ENCODE results near the gene APOBEC3F.
"Not testable (repeated sequence)": the region's sequence is repeated elsewhere in the genome, so short reads cannot be mapped to it uniquely, and the experiment has no call there.

APOBEC3F gene

DNA sequence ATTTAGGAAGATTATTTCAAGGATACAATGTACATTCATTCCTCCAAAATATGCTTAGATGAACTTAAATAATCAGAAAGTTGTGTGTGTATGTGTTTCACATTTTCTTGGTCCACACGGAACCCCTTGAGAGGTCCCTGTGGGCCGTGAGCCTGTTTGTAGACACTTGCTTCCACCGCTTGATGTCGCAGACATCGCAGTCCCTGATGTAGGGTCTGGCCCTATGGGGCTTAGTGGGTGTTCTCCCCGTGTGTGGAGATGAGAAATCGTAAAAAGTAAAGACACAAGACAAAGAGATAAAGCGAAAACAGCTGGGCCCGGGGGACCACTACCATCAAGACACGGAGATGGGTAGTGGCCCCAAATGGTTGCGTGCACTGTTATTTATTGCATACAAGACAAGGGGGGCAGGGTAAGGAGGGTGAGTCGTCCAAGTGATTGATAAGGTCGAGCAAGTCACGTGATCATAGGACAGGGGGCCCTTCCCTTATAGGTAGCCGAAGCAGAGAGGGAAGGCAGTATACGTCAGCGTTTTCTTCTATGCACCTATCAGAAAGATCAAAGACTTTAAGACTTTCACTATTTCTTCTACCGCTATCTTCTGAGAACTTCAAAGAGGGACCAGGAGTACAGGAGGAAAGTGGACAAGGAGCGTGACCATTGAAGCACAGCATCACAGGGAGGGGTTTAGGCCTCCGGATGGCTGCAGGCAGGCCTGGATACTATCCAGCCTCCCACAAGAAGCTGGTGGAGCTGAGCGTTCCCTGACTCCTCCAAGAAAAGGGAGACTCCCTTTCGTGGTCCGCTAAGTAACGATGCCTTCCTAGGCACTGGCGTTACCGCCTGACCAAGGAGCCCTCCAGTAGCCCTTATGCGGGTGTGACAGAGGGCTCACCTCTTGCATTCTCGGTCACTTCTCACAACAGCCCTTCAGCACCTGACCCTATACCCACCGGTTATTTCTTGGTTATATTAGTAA, 27.8 kb upstream of the APOBEC3F start:
- TF ChIP-seq, protein P1, sequence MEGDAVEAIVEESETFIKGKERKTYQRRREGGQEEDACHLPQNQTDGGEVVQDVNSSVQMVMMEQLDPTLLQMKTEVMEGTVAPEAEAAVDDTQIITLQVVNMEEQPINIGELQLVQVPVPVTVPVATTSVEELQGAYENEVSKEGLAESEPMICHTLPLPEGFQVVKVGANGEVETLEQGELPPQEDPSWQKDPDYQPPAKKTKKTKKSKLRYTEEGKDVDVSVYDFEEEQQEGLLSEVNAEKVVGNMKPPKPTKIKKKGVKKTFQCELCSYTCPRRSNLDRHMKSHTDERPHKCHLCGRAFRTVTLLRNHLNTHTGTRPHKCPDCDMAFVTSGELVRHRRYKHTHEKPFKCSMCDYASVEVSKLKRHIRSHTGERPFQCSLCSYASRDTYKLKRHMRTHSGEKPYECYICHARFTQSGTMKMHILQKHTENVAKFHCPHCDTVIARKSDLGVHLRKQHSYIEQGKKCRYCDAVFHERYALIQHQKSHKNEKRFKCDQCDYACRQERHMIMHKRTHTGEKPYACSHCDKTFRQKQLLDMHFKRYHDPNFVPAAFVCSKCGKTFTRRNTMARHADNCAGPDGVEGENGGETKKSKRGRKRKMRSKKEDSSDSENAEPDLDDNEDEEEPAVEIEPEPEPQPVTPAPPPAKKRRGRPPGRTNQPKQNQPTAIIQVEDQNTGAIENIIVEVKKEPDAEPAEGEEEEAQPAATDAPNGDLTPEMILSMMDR (conservative IDR thresholded peaks at IDR 0.05): no peak
- TF ChIP-seq ZFX (IDR thresholded peaks at IDR 0.05): no peak
- H3K27ac ChIP-seq: no peak overlapping the region

DNA sequence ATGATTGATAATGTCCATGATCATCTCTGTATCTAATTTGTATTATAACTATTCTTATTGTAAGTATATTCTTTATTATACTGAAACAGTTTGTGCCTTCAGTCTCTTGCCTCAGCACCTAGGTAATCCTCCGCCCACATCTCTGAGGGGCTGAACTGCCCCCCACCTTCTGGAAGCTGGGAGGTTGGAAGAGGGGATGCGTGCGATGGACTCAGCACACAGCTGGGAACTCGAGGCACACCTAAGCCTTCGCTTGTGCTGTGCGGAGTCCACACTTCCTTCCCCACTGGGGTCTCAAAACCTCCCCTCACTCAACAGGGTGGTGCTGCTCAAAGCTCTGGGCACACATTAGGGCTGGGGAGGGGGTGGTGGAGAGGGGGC, 27.1 kb upstream of the APOBEC3F start:
- not testable (repeated sequence) for H3K27ac ChIP-seq

DNA sequence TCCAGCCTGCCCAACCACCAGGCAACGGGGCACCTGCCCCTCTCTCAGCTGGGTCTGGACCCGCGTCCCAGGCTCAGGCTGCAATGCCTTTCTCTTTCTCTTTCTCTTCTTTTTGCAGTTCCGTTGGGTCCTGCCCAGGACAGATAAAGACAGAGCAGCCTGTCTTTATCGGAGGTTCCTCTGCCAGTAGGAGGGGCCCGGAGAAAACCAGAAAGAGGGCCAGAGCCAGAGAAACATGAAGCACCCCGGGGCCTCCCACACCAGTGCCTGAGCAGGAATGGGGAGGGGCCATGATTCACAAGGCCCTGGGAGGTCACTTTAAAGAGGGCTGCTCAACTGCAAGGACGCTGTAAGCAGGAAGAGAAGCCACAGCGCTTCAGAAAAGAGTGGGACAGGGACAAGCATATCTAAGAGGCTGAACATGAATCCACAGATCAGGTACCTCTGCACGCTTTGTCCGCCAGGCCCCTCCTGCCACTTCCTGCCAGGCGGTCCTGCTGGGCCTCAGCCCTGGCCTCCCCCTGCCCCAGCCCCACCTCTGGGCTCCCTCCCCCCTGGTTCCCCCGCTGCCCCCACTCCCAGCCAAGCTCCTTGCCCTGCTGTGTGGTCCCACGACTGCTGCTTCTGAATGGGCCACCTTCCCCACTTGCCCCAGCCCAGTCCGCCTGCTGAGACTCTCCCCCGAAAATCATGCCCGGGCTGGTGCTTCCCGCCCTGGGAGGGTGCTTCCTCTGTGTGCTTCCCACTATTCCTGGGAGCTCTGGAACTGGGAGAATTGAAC, 26.5 kb upstream of the APOBEC3F start, which contains the start of gene APOBEC3C:
Gene APOBEC3C, plus strand, starts transcription at position 316 of the 781 bp plus-strand sequence. Its CDS starts 106 bp downstream, at position 422.
- TF ChIP-seq, protein P1 (conservative IDR thresholded peaks at IDR 0.05): no peak
- no peak for TF ChIP-seq ZFX (IDR thresholded peaks at IDR 0.05)
- H3K27ac ChIP-seq: no peak within 1 kb of the TSS

DNA sequence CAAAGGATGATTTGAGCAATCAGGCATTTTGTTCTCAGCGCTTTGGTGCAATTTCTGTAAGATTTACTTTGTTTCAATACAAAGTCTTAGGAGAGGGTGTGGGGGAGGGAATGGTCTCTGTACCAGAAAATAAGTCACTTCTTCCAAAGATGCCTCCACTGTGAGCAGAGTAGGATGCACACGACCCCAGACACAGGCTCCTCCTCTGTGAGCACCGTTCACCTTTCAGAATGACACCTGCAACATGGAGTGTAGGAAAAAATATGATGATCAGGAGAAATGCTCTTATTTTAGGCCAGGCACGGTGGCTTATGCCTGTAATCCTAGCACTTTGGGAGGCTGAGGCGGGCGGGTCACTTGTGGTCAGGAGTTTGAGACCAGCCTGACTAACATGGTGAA, 25.9 kb upstream of the APOBEC3F start:
- not testable (repeated sequence) for H3K27ac ChIP-seq

DNA sequence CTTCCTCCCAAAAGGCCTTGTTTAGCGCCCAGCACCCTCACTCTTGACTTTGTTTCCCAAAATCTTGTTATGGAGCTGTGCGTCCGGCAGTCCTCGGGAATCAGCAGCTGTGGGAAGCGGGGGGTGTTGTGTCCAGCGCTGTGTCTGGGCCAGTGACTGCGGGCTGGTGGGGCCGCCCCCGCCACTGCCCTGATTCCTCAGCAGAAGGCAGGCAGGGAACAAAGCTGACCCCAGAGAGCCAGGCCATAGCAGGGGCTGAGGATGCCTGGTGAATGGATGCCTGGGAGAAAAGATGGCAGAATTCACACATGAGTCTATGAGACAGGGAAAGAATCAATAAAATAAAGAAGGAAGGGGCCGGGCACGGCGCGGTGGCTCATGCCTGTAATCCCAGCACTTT, 24.1 kb upstream of the APOBEC3F start:
- no peak overlapping the region for H3K27ac ChIP-seq
- TF ChIP-seq ZFX (IDR thresholded peaks at IDR 0.05): no peak
- TF ChIP-seq, protein P1 (conservative IDR thresholded peaks at IDR 0.05): no peak

DNA sequence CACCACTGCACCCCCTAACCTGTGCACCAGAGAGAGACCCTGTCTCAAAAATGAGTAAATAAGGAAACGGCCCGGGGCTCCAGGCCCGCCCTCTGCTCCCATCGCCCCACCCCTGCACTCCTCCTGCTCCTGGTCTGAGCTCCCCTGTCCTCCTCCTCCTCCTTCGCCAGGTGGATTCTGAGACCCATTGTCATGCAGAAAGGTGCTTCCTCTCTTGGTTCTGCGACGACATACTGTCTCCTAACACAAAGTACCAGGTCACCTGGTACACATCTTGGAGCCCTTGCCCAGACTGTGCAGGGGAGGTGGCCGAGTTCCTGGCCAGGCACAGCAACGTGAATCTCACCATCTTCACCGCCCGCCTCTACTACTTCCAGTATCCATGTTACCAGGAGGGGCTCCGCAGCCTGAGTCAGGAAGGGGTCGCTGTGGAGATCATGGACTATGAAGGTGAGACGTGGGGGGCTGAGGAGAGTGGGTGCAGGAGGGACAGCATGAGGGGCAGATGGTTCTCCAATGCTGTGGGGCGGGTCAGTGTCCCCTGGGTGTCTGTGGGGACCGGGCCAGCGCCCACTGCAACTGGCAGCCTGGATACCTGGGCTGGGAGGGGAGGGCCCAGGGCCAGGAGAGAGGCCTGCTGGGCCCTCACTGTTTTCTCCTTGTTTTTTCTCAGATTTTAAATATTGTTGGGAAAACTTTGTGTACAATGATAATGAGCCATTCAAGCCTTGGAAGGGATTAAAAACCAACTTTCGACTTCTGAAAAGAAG, 22.9 kb upstream of the APOBEC3F start:
- no peak for TF ChIP-seq ZFX (IDR thresholded peaks at IDR 0.05)
- TF ChIP-seq, protein P1 (conservative IDR thresholded peaks at IDR 0.05): no peak
- H3K27ac ChIP-seq: no peak overlapping the region

DNA sequence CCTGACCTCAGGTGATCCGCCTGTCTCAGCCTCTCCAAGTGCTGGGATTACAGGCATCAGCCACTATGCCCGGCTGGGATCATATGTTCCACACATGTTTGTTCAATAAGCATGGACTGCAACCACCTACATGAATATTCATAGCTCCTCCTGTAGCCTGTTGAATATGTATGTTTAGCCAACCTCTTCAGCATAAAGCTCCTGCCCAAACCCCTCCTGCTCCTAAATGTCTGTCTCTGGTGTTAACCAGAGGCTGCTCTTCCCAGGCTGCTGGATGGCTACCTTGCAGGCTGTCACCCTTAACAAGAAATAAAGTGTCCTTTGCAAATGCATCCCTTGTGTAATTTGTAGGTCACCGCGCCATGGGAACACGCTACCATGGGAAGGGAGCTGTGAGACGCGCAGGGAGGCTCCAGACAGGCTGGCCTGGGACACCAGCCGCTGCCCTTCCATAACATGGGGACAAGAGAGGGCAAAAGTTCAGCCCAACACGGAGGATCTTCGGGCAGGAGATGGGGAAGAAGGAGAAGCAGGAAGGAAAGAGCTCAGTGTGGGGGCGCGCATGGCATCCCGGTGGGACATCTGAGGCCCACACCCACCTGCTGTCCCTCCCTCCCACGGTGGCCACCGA, 20.5 kb upstream of the APOBEC3F start:
- not testable (repeated sequence) for H3K27ac ChIP-seq

DNA sequence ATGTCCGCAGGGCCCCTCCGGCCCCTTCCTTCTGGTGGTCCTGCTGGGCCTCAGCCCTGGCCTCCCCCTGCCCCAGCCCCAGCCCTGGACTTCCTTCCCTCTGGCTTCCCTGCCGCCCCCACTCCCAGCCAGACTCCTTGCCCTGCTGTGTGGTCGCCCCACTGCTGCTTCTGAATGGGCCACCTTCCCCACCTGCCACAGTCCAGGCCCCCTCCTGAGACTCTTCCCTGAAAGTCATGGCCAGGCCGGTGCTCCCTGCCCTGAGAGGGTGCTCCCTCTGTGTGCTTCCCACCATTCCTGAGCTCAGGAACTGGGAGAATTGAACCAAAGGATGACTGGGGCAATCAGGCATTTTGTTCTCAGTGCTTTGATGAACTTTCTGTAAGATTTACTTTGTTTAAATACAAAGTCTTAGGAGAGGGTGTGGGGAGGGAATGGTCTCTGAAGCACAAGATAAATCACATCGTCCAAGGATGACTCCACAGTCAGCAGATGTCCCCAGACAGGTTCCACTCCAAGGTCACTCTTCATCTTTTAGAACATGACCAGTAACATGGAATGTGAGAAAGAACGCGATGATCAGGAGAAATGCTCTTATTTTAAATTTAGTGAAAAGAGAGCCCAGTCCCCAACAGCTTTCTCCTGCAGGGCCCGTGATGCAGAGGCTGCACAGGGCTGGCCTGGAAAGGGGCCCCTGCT, 19.0 kb upstream of the APOBEC3F start:
- H3K27ac ChIP-seq: no peak overlapping the region
- TF ChIP-seq, protein P1 (conservative IDR thresholded peaks at IDR 0.05): no peak
- no peak for TF ChIP-seq ZFX (IDR thresholded peaks at IDR 0.05)

All from C4-2B (cell line).